HG02763 (cell line): ENCODE measurements around the gene SAMD4A.
"Not testable (repeated sequence)": the region's sequence is repeated elsewhere in the genome, so short reads cannot be mapped to it uniquely, and the experiment has no call there.

Experiments
- ATAC-seq: cut with Tn5 transposase; IDR thresholded peaks from one replicate; pipeline ENCODE4 v1.9.1; 2021; ENCODE audit warnings: mild to moderate bottlenecking, moderate library complexity; ENCODE audit not compliant: unreplicated experiment

Gene SAMD4A

GRCh38 chr14:54591866-54592265 lies 24.9 kb downstream of the SAMD4A start:
- ATAC-seq: no peak

- ATAC-seq: no peak
These were observed 26.9 kb downstream of the SAMD4A start for GRCh38 chr14:54593860-54594259.

- ATAC-seq: no peak
These were observed 27.6 kb downstream of the SAMD4A start for GRCh38 chr14:54594537-54594936.

- ATAC-seq: no peak
These were observed 31.0 kb downstream of the SAMD4A start for GRCh38 chr14:54597795-54598443.

- no peak for ATAC-seq
These were observed 33.2 kb downstream of the SAMD4A start for GRCh38 chr14:54599966-54600716.

GRCh38 chr14:54600717-54601109 lies 33.8 kb downstream of the SAMD4A start:
- no peak for ATAC-seq

- ATAC-seq: no peak
These were observed 36.4 kb downstream of the SAMD4A start for GRCh38 chr14:54603362-54603761.

GRCh38 chr14:54606178-54606577 lies 39.2 kb downstream of the SAMD4A start:
- ATAC-seq: no peak

- no peak for ATAC-seq
These were observed 39.8 kb downstream of the SAMD4A start for GRCh38 chr14:54606631-54607133.

- ATAC-seq: no peak
These were observed 42.6 kb downstream of the SAMD4A start for GRCh38 chr14:54609576-54609975.

- no peak for ATAC-seq
These were observed 43.4 kb downstream of the SAMD4A start for GRCh38 chr14:54610051-54610977.

- ATAC-seq: no peak
These were observed 47.4 kb downstream of the SAMD4A start for GRCh38 chr14:54614296-54614695.

- no peak for ATAC-seq
These were observed 50.5 kb downstream of the SAMD4A start for GRCh38 chr14:54617467-54617866.

GRCh38 chr14:54621686-54622085 lies 54.8 kb downstream of the SAMD4A start:
- no peak for ATAC-seq

GRCh38 chr14:54622192-54622958 lies 55.4 kb downstream of the SAMD4A start:
- peak; percentile 84 for ATAC-seq

GRCh38 chr14:54623279-54624004 lies 56.5 kb downstream of the SAMD4A start:
- no peak for ATAC-seq

GRCh38 chr14:54624005-54624358 lies 57.1 kb downstream of the SAMD4A start:
- ATAC-seq: not testable (repeated sequence)

- ATAC-seq: no peak
These were observed 58.2 kb downstream of the SAMD4A start for GRCh38 chr14:54625112-54625511.

GRCh38 chr14:54627219-54627539 lies 60.3 kb downstream of the SAMD4A start:
- ATAC-seq: no peak
